ENCODE results near the gene CEACAM7.
"Not testable (repeated sequence)": the region's sequence is repeated elsewhere in the genome, so short reads cannot be mapped to it uniquely, and the experiment has no call there.

Gene CEACAM7

DNA sequence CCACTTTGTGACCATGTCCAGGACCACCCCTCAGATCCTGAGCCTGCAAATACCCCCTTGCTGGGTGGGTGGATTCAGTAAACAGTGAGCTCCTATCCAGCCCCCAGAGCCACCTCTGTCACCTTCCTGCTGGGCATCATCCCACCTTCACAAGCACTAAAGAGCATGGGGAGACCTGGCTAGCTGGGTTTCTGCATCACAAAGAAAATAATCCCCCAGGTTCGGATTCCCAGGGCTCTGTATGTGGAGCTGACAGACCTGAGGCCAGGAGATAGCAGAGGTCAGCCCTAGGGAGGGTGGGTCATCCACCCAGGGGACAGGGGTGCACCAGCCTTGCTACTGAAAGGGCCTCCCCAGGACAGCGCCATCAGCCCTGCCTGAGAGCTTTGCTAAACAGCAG lies 7.7 kb upstream of the CEACAM7 start:
- DNase-seq (ENCODE audit: insufficient read length, low spot score) (no peak), FAIRE-seq (no peak)
- TF ChIP-seq POLR2A (IDR thresholded peaks at IDR 0.05; ENCODE audit: low read depth, low read length) = no peak

DNA sequence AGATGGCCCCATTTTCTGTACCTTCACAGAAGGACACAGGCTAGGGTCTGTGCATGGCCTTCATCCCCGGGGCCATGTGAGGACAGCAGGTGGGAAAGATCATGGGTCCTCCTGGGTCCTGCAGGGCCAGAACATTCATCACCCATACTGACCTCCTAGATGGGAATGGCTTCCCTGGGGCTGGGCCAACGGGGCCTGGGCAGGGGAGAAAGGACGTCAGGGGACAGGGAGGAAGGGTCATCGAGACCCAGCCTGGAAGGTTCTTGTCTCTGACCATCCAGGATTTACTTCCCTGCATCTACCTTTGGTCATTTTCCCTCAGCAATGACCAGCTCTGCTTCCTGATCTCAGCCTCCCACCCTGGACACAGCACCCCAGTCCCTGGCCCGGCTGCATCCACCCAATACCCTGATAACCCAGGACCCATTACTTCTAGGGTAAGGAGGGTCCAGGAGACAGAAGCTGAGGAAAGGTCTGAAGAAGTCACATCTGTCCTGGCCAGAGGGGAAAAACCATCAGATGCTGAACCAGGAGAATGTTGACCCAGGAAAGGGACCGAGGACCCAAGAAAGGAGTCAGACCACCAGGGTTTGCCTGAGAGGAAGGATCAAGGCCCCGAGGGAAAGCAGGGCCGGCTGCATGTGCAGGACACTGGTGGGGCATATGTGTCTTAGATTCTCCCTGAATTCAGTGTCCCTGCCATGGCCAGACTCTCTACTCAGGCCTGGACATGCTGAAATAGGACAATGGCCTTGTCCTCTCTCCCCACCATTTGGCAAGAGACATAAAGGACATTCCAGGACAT lies 7.0 kb upstream of the CEACAM7 start:
- no peak for TF ChIP-seq POLR2A (IDR thresholded peaks at IDR 0.05; ENCODE audit: low read depth, low read length)
- FAIRE-seq (no peak), DNase-seq (ENCODE audit: insufficient read length, low spot score) (no peak)

GRCh38 chr19:41694196-41694595 lies 6.1 kb upstream of the CEACAM7 start:
- DNase-seq (ENCODE audit: insufficient read length, low spot score) (no peak), FAIRE-seq (no peak)
- no peak for TF ChIP-seq POLR2A (IDR thresholded peaks at IDR 0.05; ENCODE audit: low read depth, low read length)

DNA sequence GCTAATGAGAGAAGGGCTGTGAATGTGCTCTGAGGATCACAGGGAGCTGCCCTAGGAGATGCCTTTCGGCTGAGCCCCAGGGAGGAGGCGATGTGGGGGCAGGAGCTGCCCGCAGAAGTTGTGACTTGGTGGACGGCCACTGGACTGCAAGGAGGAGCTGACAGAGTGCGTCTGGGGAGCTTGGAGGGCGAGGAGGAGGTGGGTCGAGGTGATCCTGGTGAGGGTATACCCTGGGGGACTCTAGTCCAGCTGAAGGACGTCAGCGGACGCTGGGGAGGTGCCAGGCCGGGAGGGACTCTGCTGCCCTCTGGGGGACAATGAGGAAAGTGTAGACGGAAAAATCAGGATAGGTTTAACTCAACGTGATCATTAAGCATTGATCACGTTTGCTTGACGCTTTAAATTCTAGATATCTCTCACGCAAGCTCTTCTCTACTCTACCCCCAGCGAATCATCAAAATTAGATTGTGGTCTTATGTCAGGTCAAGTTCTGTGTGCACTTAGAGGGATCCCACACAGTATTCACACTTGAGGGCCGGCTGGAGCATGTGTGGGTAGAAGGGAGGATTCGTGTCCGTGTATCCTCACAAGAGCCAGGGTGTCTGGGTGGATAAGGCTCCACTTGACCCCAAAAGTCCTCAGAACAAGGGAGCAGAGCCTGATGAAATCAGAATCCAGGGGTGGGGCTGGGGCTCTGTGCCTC lies 3.3 kb upstream of the CEACAM7 start:
- no peak for TF ChIP-seq POLR2A (IDR thresholded peaks at IDR 0.05; ENCODE audit: low read depth, low read length)
- FAIRE-seq = no peak
- no peak for DNase-seq (ENCODE audit: insufficient read length, low spot score)

DNA sequence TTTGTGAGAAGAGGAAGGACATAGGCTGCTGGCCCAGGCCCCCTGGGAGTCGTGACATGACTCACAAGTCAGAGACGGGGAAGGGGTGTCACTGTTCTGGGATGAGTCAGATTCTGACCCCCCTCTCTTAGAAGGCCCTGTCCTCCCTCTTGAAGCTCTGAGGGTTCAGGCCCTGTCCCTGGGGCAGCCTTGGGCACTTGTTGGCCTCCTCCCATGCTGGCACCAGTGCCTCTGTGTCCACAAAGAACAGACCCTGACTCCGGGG lies 2.7 kb upstream of the CEACAM7 start:
- FAIRE-seq = no peak

DNA sequence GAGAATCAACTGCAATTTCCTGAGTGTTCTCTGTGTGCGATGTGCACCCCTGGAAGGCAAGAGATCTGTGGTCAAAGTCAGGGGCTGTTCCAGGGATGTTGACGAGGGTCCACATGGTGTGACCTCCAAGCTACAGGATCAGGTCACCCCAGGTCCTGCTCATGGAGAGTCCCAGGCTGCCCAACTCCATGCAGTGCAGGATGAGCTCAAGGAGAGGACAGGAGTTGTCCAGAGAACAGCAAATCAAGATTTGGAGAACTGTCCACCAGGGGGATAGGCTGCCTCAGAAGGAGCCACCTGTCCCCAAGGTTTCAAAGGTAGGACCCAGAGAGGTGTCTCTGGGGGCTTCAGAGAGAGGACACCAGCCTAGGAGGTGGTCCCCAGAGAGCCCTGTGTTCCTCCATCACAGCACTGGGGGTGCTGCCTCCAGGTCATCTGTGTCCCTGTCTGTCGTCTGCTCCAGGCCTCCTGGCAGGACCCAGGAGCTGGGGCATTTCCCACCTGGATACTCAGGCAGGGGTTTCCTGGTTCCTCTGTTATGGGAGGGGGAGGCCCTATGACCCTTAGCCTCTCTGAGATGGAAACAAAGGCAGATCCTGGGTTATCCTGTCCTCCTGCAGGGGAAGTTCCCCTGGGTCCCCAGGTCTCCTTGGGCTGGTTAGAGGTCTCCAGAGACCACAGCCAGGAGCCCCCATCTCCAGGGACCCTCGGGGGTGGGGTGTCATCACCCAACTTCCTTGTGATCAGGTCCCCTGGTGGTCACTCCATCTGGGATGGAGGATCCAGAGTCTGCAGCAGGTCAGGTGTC lies 2.1 kb upstream of the CEACAM7 start:
- FAIRE-seq = no peak
- no peak for DNase-seq (ENCODE audit: insufficient read length, low spot score)
- TF ChIP-seq POLR2A (IDR thresholded peaks at IDR 0.05; ENCODE audit: low read depth, low read length) = no peak

More for the DNA sequence above, 2.7 kb upstream of the CEACAM7 start:
- no peak for DNase-seq (ENCODE audit: insufficient read length, low spot score)
- TF ChIP-seq POLR2A (IDR thresholded peaks at IDR 0.05; ENCODE audit: low read depth, low read length) = no peak

GRCh38 chr19:41688687-41689086 lies 617 bp upstream of the CEACAM7 start:
- DNase-seq (ENCODE audit: insufficient read length, low spot score) = no peak
- FAIRE-seq = no peak
- no peak for TF ChIP-seq POLR2A (IDR thresholded peaks at IDR 0.05; ENCODE audit: low read depth, low read length)

GRCh38 chr19:41687419-41687818 lies 651 bp downstream of the CEACAM7 start:
- DNase-seq (ENCODE audit: insufficient read length, low spot score) (no peak), FAIRE-seq (no peak)
- no peak for TF ChIP-seq POLR2A (IDR thresholded peaks at IDR 0.05; ENCODE audit: low read depth, low read length)

- DNase-seq (ENCODE audit: insufficient read length, low spot score) (no peak), FAIRE-seq (no peak)
- TF ChIP-seq POLR2A (IDR thresholded peaks at IDR 0.05; ENCODE audit: low read depth, low read length) = no peak
These were observed 5.6 kb downstream of the CEACAM7 start for GRCh38 chr19:41682437-41682836.

GRCh38 chr19:41671486-41671885 lies 16.6 kb downstream of the CEACAM7 start:
- no peak for DNase-seq (ENCODE audit: insufficient read length, low spot score)
- FAIRE-seq = no peak
- TF ChIP-seq POLR2A (IDR thresholded peaks at IDR 0.05; ENCODE audit: low read depth, low read length) = no peak

DNA sequence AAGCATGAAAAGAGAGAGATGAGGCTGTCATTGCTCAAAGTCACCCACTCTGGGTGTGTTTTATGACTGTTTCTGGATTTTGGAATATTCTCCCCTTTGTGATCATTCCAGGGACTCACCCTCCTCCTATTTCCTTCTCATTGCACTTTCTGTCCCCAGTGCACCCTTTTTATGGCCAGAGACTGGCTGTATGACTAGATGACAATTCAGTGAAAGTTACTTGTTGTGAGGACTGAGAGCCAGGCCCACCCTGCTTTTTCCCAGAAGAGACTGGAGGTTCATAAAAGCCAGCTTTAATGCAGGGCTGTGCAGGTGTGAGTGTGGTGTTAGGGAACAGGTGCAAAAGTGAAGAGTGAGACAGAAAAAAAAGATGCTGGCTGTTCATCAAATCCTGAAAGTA lies 17.3 kb downstream of the CEACAM7 start:
- DNase-seq (ENCODE audit: insufficient read length, low spot score) = no peak
- TF ChIP-seq POLR2A (IDR thresholded peaks at IDR 0.05; ENCODE audit: low read depth, low read length) = no peak
- FAIRE-seq = no peak

- no peak for DNase-seq (ENCODE audit: insufficient read length, low spot score)
- FAIRE-seq = no peak
- no peak for TF ChIP-seq POLR2A (IDR thresholded peaks at IDR 0.05; ENCODE audit: low read depth, low read length)
These were observed 19.8 kb downstream of the CEACAM7 start for GRCh38 chr19:41668315-41668714.

- FAIRE-seq (no peak), DNase-seq (ENCODE audit: insufficient read length, low spot score) (no peak)
- no peak for TF ChIP-seq POLR2A (IDR thresholded peaks at IDR 0.05; ENCODE audit: low read depth, low read length)
These were observed 22.0 kb downstream of the CEACAM7 start for GRCh38 chr19:41666075-41666474.

DNA sequence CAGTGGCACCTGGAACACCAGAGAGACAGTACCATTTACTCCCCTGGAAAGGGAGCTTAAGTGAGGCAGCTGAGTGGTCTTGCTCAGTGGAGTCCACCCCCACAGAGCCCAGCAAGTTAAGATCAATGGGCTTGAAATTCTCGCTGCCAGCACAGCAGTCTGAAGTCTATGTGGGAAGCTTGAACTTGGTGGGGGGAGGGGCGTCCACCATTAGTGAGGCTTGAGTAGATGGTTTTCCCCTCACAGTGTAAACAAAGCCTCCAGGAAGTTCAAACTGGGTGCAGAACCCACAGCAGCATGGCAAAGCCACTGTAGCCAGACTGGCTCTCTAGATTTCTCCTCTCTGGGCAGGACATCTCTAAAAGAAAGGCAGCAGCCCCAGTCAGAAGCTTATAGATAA lies 30.9 kb downstream of the CEACAM7 start:
- FAIRE-seq (no peak), DNase-seq (ENCODE audit: insufficient read length, low spot score) (no peak)
- TF ChIP-seq POLR2A (IDR thresholded peaks at IDR 0.05; ENCODE audit: low read depth, low read length) = no peak

DNA sequence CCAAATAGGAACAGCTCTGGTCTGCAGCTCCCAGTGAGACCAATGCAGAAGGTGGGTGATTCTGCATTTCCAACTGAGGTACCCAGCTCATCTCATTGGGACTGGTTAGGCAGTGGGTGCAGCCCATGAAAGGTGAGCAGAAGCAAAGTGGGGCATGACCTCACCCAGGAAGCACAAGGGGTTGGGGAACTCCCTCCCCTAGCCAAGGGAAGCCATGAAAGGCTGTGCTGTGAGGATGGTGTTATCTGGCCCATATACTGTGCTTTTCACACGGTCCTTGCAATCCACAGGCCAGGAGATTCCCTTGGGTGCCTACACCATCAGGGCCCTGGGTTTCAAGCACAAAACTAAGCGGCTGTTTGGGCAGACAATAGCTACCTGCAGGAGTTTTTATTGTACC lies 31.3 kb downstream of the CEACAM7 start:
- FAIRE-seq; DNase-seq (ENCODE audit: insufficient read length, low spot score): not testable (repeated sequence)

All from H54 (cell line).